GM21423 (cell line): ENCODE results near the gene RNASE7.
"Not testable (repeated sequence)": the region's sequence is repeated elsewhere in the genome, so short reads cannot be mapped to it uniquely, and the experiment has no call there.

Experiments
- ATAC-seq: cut with Tn5 transposase; IDR thresholded peaks from one replicate; pipeline ENCODE4 v1.9.1; 2021; ENCODE audit warnings: mild to moderate bottlenecking, moderate library complexity; ENCODE audit not compliant: unreplicated experiment

Gene RNASE7

GRCh38 chr14:21023174-21023573 is 19.0 kb upstream of the RNASE7 start:
- no peak for ATAC-seq

- ATAC-seq = no peak
Measured at GRCh38 chr14:21023817-21024584, 18.2 kb upstream of the RNASE7 start.

GRCh38 chr14:21024585-21025370 is 17.4 kb upstream of the RNASE7 start, which contains the start of gene NDRG2:
TSS of gene NDRG2 (minus strand) at chr14:21025061. CDS start at chr14:21023315, 1,746 bp downstream.
- ATAC-seq = no peak

DNA sequence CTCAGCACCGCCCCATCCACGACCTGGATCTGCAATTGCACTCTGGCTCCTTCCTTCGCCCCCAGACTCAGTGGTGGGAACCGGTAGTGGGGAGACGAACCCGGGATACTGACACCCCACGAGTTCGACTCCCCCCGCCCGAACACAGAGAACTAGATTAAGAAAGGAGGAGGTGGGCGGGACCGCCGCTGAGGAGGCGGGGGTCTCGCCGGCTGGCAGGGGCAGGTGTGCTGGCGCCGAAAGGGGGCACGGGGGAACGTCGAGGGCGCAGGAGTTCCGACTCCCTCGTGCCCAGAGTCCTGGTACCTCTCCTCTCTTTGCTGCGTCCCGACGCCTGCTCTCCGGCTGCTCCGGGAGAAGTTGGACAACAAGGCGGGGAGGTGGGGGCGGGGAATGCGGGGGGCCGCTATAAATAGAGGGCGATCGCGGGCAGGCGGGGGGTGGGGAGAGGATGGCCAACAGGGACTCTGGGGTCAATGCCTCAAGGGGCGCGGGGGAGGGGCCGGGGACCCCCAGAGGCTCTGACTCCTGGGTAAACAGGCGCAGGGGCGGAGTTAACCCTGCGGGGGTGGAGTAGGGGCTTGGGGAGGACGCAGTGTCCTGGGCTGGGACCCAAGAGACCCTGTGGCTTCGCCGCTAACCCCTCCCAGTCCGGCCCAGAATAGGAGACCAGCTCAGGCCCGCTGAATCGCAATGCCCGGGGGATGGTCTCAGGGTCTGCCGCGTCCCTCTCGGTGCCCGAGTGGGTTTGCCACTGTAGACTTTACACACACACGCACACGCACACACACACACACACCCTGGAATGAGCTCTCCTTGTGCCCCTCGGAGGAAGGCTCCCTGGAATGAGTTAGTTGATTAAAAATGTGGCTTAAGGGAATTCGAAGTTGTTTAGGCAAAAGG is 16.5 kb upstream of the RNASE7 start:
- ATAC-seq = no peak

DNA sequence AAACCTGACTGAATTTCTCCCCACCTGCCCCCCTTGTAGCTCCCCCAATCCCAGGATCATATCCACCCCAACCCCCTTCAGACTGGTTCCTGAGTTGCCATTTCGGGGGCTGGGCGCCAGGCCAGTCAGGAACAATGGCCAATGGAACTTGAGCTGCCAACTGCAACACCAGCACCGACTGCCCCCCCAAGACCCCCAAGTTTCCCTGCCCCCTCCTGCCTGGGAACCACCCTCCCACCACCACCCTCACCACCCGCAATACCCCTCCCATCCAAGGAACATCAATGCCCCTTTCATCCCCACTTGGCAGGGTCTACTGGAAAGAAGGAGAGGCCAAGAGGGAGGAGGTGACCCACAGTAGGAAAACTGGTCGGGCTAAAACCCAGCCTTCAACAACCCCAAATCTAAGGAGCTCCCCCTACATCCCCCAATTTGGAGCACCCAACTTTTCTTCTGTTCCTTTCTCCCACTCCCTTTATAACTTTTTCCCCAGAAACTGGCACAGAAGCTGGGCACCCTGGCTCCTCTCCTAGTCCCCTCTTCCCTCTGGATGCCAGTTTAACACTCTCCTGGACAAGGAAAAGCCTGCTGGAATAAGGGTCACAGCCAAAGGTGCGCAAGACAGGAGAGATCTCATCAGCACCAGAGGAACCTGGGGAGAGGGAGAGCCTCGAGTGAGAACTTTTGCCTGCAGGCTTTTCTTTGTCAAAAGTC is 15.7 kb upstream of the RNASE7 start:
- no peak for ATAC-seq

GRCh38 chr14:21026988-21027315 is 15.2 kb upstream of the RNASE7 start:
- ATAC-seq = no peak

GRCh38 chr14:21029917-21030316 is 12.2 kb upstream of the RNASE7 start, which contains the start of gene TPPP2:
TSS of gene TPPP2 (plus strand) at chr14:21030217. CDS start at chr14:21030582, 365 bp downstream.
- no peak for ATAC-seq

DNA sequence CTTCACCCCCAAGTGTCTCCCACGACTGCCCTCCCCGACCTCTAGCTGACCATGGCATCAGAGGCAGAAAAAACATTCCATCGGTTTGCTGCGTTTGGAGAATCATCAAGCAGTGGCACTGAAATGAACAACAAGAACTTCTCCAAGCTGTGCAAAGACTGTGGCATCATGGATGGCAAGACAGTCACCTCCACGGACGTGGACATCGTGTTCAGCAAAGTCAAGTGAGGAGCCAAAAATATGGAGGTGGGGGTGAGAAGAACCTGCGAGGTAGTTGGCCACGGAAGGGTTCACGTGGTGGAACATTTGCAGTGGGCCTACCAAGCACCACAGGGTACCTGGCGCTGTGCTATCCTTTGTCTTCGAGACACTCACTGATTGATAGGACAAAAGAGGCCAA is 11.6 kb upstream of the RNASE7 start:
- ATAC-seq = no peak

DNA sequence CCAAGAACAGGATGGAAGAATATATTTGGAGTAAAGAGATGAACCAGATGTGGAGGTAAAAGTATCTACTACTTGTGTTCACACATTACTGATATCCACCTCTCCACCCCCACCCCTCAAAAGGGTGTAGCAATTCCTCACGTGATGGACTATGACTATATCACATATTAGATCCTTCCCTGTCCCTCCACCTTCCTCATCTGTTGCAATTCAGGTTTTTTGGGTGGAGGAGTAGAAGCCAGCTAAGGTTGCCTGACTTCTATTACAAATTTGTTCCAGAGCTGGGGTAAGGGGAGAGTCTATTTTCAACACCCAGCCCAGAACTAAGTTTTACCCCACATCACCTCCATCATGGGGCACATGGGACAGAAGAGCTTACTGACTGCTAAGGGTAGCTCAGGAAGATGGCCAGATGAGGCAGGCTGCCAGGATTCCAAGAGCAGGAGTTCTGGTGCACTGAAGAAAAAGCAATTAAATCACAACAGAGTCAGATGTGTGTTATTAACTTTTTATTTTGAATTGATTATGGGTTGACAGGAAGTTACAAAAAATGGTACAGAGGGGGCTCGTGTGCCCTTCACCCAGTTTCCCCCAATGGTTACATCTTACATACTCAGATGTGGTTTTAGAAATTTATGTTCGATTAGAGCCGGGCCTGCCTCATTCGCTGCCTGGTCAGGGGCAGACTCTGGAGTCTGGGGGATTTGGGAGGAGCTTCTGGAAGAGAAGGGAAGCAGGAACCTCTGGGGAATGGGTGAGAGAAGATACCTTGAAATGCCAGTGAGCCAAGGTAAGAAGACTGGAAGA is 9.6 kb upstream of the RNASE7 start:
- ATAC-seq = no peak

DNA sequence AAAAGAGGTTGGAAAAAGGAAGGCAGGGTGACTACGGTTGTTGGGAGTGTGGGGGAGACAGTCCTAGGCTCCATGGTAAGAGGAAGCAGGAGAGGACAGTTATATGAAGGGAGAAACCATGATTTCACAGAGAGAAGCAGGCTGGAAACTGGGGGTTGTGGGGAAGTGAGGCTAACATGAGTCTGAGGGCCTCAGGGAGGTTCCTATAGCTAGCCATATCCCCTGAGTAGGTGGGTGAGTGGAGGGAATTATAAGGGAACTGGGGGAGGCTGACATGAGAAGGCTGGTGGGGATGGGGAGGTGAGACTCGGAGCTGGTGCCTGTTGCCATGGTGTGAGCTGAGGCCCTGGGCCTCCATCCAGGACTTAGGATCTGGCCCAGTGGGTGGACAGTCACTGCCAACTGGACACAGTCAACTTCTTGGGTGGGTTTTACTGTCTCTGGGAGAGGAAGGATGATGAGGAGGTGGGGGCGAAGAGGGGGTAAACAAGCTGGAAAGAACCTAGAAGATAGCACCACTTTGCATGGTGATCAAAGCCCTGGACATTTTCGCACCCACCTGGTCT is 8.9 kb upstream of the RNASE7 start:
- ATAC-seq = no peak

DNA sequence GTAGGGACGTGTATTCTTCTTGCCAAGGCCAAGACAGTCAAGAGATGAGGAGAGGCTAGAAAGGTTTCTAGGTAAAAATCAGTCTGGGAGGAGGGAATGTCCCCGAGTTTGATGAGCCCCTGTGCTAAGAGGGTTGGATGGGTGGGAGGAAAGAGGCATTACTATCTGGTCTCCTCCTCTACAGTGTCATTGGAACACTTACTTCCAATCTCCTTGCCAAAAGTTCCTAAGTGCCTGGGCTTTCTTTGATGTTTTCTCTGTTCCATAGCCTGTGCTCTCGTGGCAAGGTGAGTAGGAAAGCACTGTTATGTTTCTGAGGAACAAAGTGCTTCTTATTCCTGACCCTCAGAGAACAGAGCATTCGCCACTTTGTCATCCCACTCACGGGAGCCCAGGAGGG is 7.5 kb upstream of the RNASE7 start, which contains the start of gene RNASE13:
TSS of gene RNASE13 (minus strand) at position 101 of the 400 bp plus-strand sequence. CDS start 519 bp downstream, outside the sequence.
- ATAC-seq = no peak

DNA sequence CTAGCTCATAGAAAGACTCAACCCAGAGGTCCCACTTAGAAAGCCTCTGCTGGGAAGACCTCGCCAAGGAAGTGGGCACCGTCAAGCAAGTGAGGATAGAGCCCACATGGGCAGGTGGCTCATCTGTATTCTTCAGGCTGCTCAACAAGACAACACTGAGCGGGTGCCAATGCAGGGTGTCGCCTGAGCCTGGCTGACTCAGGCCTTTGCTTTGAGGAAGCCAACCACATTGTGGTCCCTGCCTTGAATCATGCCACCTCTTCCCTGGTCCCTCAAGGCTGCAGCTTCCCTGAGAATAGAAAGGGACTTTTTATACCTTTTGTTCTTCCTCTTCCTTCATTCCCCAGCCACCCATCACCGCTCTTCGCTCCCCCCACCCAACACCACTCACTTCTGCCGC is 5.4 kb upstream of the RNASE7 start:
- no peak for ATAC-seq

DNA sequence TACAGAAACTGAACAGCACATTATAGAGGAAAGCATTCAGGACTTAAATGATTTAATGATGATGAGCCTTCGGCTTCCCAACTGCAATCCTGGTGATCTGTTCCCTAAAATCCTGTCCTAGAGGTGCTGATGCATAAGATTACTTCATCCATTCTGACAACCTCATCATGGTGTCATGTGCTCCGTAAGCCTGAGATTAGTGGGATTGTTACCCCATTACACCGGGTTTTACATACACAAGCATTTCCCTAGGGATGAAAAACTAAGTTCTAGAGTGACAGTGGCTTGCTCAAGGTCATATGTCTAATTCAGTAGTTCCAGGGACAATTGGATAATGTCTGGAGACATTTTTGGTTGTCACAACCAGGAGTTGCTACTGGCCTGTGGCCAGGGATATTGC is 5.0 kb upstream of the RNASE7 start:
- no peak for ATAC-seq

GRCh38 chr14:21038441-21039422 is 3.4 kb upstream of the RNASE7 start:
- ATAC-seq = no peak

- no peak for ATAC-seq
Measured at GRCh38 chr14:21039585-21040369, 2.4 kb upstream of the RNASE7 start.

DNA sequence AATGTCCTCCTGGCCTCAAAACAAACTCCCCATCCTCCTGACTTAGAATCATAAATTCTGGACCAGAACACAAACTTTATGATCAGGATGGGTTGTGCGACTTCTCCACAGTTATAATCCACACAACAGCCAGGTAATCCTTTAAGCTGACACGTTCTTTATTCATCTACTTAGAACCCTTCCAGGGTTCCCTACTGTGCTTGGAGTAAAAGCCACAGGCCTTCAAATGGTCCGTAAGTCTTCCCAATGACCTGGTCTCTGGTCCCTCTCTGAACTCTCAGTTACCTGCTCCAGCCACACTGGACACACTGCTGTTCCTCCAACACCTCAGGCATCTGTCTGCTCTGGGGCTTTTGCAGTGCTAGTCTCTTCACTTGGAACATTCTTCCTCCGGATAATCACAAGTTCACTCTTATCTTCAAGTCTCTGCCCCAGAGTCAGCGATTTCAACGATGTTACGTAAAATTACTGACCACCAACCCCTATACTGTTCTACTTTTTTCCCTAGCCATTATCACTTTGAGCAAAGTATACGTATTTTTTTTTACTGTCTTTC is 1.7 kb upstream of the RNASE7 start:
- ATAC-seq = no peak

DNA sequence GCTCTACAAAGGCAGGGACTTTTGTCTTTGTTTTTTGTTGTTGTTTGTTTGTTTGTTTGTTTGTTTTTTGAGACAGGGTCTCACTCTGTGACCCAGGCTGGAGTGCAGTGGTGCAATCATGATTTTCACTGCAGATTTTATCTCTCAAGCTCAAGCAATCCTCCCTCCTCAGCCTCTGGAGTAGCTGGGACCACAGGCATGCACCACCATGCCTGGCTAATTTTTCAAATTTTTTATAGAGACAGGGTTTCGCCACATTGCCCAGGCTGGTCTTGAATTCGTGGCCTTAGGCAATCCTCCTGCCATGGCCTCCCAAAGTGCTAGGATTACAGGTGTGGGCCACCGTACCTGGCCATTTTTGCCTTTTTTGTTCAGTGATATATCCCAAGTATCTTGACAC is 1.2 kb upstream of the RNASE7 start:
- not testable (repeated sequence) for ATAC-seq
